Thyroid gland (tissue), 4 donors: ENCODE data around the gene USP21. TPM values are rescaled to one million over a fixed set of nuclear protein-coding genes. Genes with fewer than 3 reads are reported as not detected.

ENCODE experiments used
- DNase-seq, 2 donors: peaks; one replicate each; pipeline ENCODE4 v3.0.0-alpha.2; 2019
- H3K27ac ChIP-seq, 3 donors: fragments of 200-600 bp; sonication (generic); 1 replicate in 2 of 3; 2 replicates in 1 of 3; pipeline ENCODE4 v1.5.1; 2016 to 2019; ENCODE audit warnings: mild to moderate bottlenecking in 1 of 3, moderate library complexity in 1 of 3
- H3K27me3 ChIP-seq: fragments of 200-600 bp; sonication (generic); one replicate; pipeline ENCODE4 v1.5.1; 2019
- H3K36me3 ChIP-seq, 2 donors: fragments of 200-600 bp; sonication (generic); one replicate each; pipeline ENCODE4 v1.5.1; 2016 to 2019
- H3K4me1 ChIP-seq, 2 donors: fragments of 200-600 bp; sonication (generic); one replicate each; pipeline ENCODE4 v1.5.1; 2017 to 2019
- H3K4me3 ChIP-seq, 3 donors: fragments of 200-600 bp; sonication (generic); replicated peaks in 1 of 3; 1 replicate in 2 of 3; 2 replicates in 1 of 3; pipeline ENCODE4 v1.5.1; 2016; ENCODE audit warnings: mild to moderate bottlenecking in 1 of 3
- H3K9me3 ChIP-seq: fragments of 200-600 bp; sonication (generic); one replicate; pipeline ENCODE4 v1.5.1; 2017
- CTCF ChIP-seq, 6 experiments: fragments of 200-600 bp in 3 of 6; fragments of 450-650 bp in 3 of 6; sonication (generic) in 3 of 6; IDR thresholded peaks; one replicate each; pipeline ENCODE4 v1.5.1; 2016 to 2019; ENCODE audit warnings: antibody characterized with exemption in 6 of 6, mild to moderate bottlenecking in 2 of 6, inconsistent platforms in 1 of 6, moderate library complexity in 1 of 6
- POLR2A ChIP-seq, 2 donors: fragments of 450-650 bp; IDR thresholded peaks; one replicate each; pipeline ENCODE4 v1.6.1; 2017; ENCODE audit warnings: antibody characterized with exemption in 2 of 2, mild to moderate bottlenecking in 2 of 2, moderate library complexity in 1 of 2
- WGBS, 2 donors: methylation state at CpG; one replicate each; pipeline ENCODE4 v1.1.5; 2017; 5-methylcytosine and 5-hydroxymethylcytosine counted together
- intact Hi-C: fragments of 100-400 bp; cut with DNase I; formaldehyde crosslinking; loops from one replicate; pipeline ENCODE4 v1.15.1; 2023
- total RNA-seq, 4 donors: library from RNA; depleted of rRNA; stranded (reverse); fragments of >200 nt; gene quantifications; one replicate each; pipeline ENCODE4 v1.2.3, GENCODE V29; 2016

Gene USP21
- total RNA-seq, 4 donors from 2014 or later = 21.2 to 27.6 (median 23.0) TPM

GRCh38 chr1:161121042-161121650 lies 38.2 kb upstream of the USP21 start:
- intact Hi-C loops = no loop called here
- H3K27ac ChIP-seq = no peak overlapping the region

DNA sequence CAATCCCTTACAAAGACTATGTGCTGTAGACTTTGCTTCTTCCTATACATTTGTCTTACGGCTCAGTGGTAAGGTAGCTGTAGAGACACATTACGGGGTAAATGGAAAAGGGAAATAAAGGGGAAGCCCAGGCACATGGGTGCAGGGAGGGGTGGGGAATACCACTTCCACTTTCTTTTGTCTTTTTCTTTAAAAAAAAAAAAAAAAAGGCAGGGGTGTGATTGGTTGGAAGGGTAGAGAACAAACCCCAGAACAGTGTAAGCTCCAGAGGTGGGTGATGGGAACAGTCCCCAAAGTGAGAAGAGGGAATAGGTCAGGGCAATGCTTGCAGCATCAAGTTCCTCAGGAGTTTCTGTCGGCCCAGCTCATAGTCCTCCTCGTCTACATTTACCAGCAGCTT lies 37.5 kb upstream of the USP21 start:
- Histone ChIP-seq H3K4me3 (no peak overlapping the region), H3K27me3 (no peaks in the 10 kb centered on the region), H3K36me3 (peaks cover 33 to 38% of the 10 kb centered on the region in 2 donors), H3K4me1 (peaks cover 15 to 25% of the 10 kb centered on the region in 2 donors), H3K9me3 (no peaks in the 10 kb centered on the region), H3K27ac (no peak overlapping the region)
- intact Hi-C loops = no loop called here
- DNase-seq = no peak
- TF ChIP-seq CTCF (IDR thresholded peaks at IDR 0.05) = no peak
- 68 to 72% methylated on average over 4 of the region's 4 CpGs for WGBS, 2 donors

More at GRCh38 chr1:161121042-161121650, 38.2 kb upstream of the USP21 start:
- Histone ChIP-seq H3K27me3 (no peaks in the 10 kb centered on the region), H3K9me3 (no peaks in the 10 kb centered on the region), H3K4me1 (peaks cover 20 to 32% of the 10 kb centered on the region in 2 donors), H3K4me3 (no peak overlapping the region), H3K36me3 (peaks cover 33 to 38% of the 10 kb centered on the region in 2 donors)
- no peak for DNase-seq
- WGBS, 2 donors = 96% methylated on average over 3 of the region's 3 CpGs
- TF ChIP-seq CTCF (IDR thresholded peaks at IDR 0.05) = no peak
- no peak for TF ChIP-seq POLR2A (IDR thresholded peaks at IDR 0.05)

- H3K9me3 ChIP-seq = no peaks in the 10 kb centered on the region
- intact Hi-C loops = no loop called here
These were observed 36.3 kb upstream of the USP21 start for GRCh38 chr1:161122967-161123366.

DNA sequence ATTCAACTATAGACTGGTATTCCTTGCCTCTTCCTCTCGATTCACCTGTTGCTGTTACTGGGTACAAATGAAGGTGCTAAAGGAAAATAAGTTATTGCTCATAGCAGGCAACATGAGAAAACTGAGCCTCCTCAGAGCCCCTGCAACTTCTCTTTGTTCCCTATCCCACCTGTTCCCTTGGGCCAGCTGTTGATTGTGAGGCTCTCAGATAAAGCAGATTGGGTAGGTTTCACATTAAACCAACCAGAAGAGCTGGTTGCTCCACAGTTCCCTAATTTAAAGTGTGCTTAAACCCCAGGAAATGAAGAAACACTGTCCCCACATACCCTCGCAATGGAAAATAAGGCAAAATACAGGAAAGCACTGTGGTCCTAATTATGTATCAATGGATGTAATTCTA lies 31.7 kb upstream of the USP21 start:
- peaks cover 26 to 28% of the 10 kb centered on the region in 2 donors for H3K36me3 ChIP-seq
- no peak overlapping the region for H3K27ac ChIP-seq
- H3K9me3 ChIP-seq = no peaks in the 10 kb centered on the region
- intact Hi-C loops = no loop called here
- DNase-seq = no peak
- H3K4me3 ChIP-seq = no peak overlapping the region
- no peaks in the 10 kb centered on the region for H3K27me3 ChIP-seq
- WGBS, 2 donors = 90 to 92% methylated on average over 2 of the region's 2 CpGs
- H3K4me1 ChIP-seq = peaks cover 11 to 18% of the 10 kb centered on the region in 2 donors
- TF ChIP-seq POLR2A (IDR thresholded peaks at IDR 0.05) (no peak), CTCF (IDR thresholded peaks at IDR 0.05) (no peak)

More at GRCh38 chr1:161122967-161123366, 36.3 kb upstream of the USP21 start:
- Histone ChIP-seq H3K4me1 (peaks cover 10 to 22% of the 10 kb centered on the region in 2 donors), H3K4me3 (no peak overlapping the region), H3K36me3 (peaks cover 39 to 42% of the 10 kb centered on the region in 2 donors), H3K27me3 (no peaks in the 10 kb centered on the region), H3K27ac (no peak overlapping the region)
- whole genome bisulfite sequencing, 2 donors = 90 to 92% methylated on average over 6 of the region's 6 CpGs
- no peak for DNase-seq
- TF ChIP-seq CTCF (IDR thresholded peaks at IDR 0.05) (no peak), POLR2A (IDR thresholded peaks at IDR 0.05) (no peak)

DNA sequence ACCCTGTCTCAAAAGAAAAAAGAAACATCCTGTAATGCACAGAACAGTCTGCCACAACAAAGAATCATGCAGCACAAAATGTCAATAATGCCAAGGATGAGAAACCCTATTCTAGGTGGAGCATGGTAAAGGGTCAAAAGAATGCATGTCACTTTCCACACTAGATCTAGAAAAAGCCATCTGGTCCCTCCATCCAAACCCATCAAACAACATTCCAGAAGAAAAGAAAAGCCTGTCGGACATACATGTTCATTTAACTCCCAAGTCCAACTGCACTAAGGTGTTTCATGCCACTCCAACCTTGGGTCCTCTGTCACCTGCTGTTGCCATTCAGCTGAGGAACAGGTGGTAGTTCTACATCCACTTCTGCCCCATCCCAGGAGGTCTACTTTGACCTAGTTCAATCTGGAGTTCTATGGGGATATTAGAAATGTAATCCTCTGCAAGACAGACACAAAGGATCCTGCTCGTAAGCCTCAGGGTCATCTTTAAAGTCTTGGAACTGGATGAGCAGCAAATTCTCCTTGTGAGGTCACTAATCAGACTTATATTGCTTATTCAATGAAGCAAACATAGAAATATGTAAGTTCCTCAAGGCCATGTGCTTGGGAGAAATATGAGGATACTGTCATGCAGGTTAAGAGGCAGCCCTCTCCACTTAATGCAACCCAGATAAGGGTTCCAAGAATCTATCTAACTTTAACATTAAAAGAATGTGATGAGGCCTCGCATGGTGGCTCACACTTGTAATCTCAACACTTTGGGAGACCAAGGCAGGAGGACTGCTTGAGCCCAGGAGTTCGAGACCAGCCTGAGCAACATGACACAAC lies 30.5 kb upstream of the USP21 start:
- WGBS, 2 donors = 95 to 97% methylated on average over 4 of the region's 4 CpGs
- Histone ChIP-seq H3K36me3 (peaks cover 18 to 19% of the 10 kb centered on the region in 2 donors), H3K4me3 (no peak overlapping the region)

More for the DNA sequence above, 30.5 kb upstream of the USP21 start:
- DNase-seq = no peak
- H3K9me3 ChIP-seq = no peaks in the 10 kb centered on the region
- peaks cover 15 to 22% of the 10 kb centered on the region in 2 donors for H3K4me1 ChIP-seq
- TF ChIP-seq POLR2A (IDR thresholded peaks at IDR 0.05) (no peak), CTCF (IDR thresholded peaks at IDR 0.05) (no peak)
- no peaks in the 10 kb centered on the region for H3K27me3 ChIP-seq
- intact Hi-C loops = no loop called here
- H3K27ac ChIP-seq = no peak overlapping the region
